ENCODE results near the gene BBLN.

GRCh38 chr9:128203707-128204551, 43.9 kb downstream of the BBLN start:
- TF ChIP-seq EZH2 (IDR thresholded peaks at IDR 0.05; ENCODE audit: low read depth), result no peak
- no peak for TF ChIP-seq CTCF (conservative IDR thresholded peaks at IDR 0.05)

Measured in PC-9 (cell line).